SU-DHL-6 (cell line): ENCODE results near the gene RPUSD4.
"Not testable (repeated sequence)": the region's sequence is repeated elsewhere in the genome, so short reads cannot be mapped to it uniquely, and the experiment has no call there.

Experiments
- H2AFZ ChIP-seq: fragments of 200-600 bp; sonication (generic); 2 replicates; pipeline ENCODE4 v1.6.1; 2014; ENCODE audit warnings: low read depth, mild to moderate bottlenecking, moderate library complexity, mixed read lengths, antibody characterized with exemption, low read length; ENCODE audit not compliant: severe bottlenecking
- H3F3A ChIP-seq: fragments of 200-600 bp; shearing (Covaris generic); 2 replicates; pipeline ENCODE4 v1.6.0; 2016; ENCODE audit warnings: antibody characterized with exemption, mild to moderate bottlenecking; ENCODE audit not compliant: insufficient read depth
- H3K27ac ChIP-seq: fragments of 200-600 bp; sonication (generic); 2 replicates; pipeline ENCODE4 v1.5.1; 2016; ENCODE audit warnings: low read depth, mild to moderate bottlenecking, low read length, moderate library complexity, mixed read lengths
- H3K27me3 ChIP-seq: fragments of 200-600 bp; sonication (generic), shearing (Covaris generic); 2 replicates; pipeline ENCODE4 v1.6.0; 2014; ENCODE audit warnings: mild to moderate bottlenecking, low read length
- H3K36me3 ChIP-seq: fragments of 200-600 bp; sonication (generic); 2 replicates; pipeline ENCODE4 v1.6.1; 2014; ENCODE audit warnings: mild to moderate bottlenecking, low read length, mixed read lengths
- H3K4me2 ChIP-seq: fragments of 300-600, 200-600 bp; shearing (Covaris generic), sonication (generic); 2 replicates; pipeline ENCODE4 v1.6.0; 2014; ENCODE audit warnings: low read length, low read depth, mild to moderate bottlenecking; ENCODE audit not compliant: poor library complexity, severe bottlenecking
- H3K4me3 ChIP-seq: fragments of 200-600 bp; sonication (generic); 2 replicates; pipeline ENCODE4 v1.5.1; 2014; ENCODE audit warnings: antibody characterized with exemption, low read length, mild to moderate bottlenecking, mixed read lengths; ENCODE audit not compliant: insufficient read depth, poor library complexity, severe bottlenecking
- H3K79me2 ChIP-seq: fragments of 200-600 bp; sonication (generic); 2 replicates; pipeline ENCODE4 v1.6.1; 2014; ENCODE audit warnings: mild to moderate bottlenecking, low read length, moderate library complexity; ENCODE audit not compliant: insufficient read depth
- H3K9ac ChIP-seq: fragments of 200-600 bp; sonication (generic); 2 replicates; pipeline ENCODE4 v1.7.0; 2014; ENCODE audit warnings: mild to moderate bottlenecking, low read length
- H3K9me2 ChIP-seq: fragments of 200-600 bp; sonication (generic); replicated peaks from 2 replicates; pipeline ENCODE4 v1.6.1; 2014; ENCODE audit warnings: low read length; ENCODE audit not compliant: insufficient read depth
- H3K9me3 ChIP-seq: fragments of 200-600 bp; sonication (generic); 2 replicates; pipeline ENCODE4 v1.6.1; 2014; ENCODE audit warnings: low read length, mixed read lengths; ENCODE audit not compliant: insufficient read depth
- H4K20me1 ChIP-seq: fragments of 200-600 bp; sonication (generic); 2 replicates; pipeline ENCODE4 v1.6.1; 2014; ENCODE audit warnings: low read depth, mild to moderate bottlenecking, antibody characterized with exemption, low read length, moderate library complexity, mixed read lengths
- CTCF ChIP-seq: fragments of 200-600 bp; sonication (generic); IDR thresholded peaks from one replicate; pipeline ENCODE4 v1.5.1; 2017; ENCODE audit warnings: antibody characterized with exemption, mild to moderate bottlenecking, low read length, moderate library complexity; ENCODE audit not compliant: insufficient read depth, poor library complexity, severe bottlenecking
- EZH2phosphoT487 ChIP-seq: fragments of 200-600 bp; sonication (generic), shearing (Covaris generic); conservative IDR thresholded peaks from 2 replicates; pipeline ENCODE4 v1.6.1; 2018; ENCODE audit warnings: mild to moderate bottlenecking, antibody characterized with exemption, low read length, moderate library complexity, mixed read lengths

Gene RPUSD4

GRCh38 chr11:126256216-126256615 lies 44.8 kb upstream of the RPUSD4 start:
- Histone ChIP-seq H3K36me3 (no peaks in the 10 kb centered on the region), H3K27ac (no peak overlapping the region), H3K4me2 (no peak overlapping the region), H3K9me2 (no peaks in the 10 kb centered on the region), H3K79me2 (no peaks in the 10 kb centered on the region), H3K9me3 (no peaks in the 10 kb centered on the region), H2AFZ (no peak overlapping the region), H3K27me3 (no peaks in the 10 kb centered on the region), H3F3A (no peaks in the 10 kb centered on the region), H3K9ac (no peak overlapping the region), H4K20me1 (no peaks in the 10 kb centered on the region), H3K4me3 (no peak overlapping the region)
- no peak for TF ChIP-seq EZH2phosphoT487
- TF ChIP-seq CTCF: no peak

GRCh38 chr11:126255507-126255906 lies 44.1 kb upstream of the RPUSD4 start:
- H4K20me1 ChIP-seq, H3K27me3 ChIP-seq, H3K36me3 ChIP-seq, H2AFZ ChIP-seq, H3F3A ChIP-seq, H3K79me2 ChIP-seq, H3K9ac ChIP-seq, H3K4me2 ChIP-seq, H3K9me2 ChIP-seq, H3K27ac ChIP-seq, H3K4me3 ChIP-seq, H3K9me3 ChIP-seq: not testable (repeated sequence)

- Histone ChIP-seq H3K27ac (no peak overlapping the region), H3F3A (no peaks in the 10 kb centered on the region), H3K9ac (no peak overlapping the region), H3K27me3 (no peaks in the 10 kb centered on the region), H3K79me2 (no peaks in the 10 kb centered on the region), H4K20me1 (no peaks in the 10 kb centered on the region), H3K4me2 (no peak overlapping the region), H2AFZ (no peak overlapping the region), H3K9me2 (no peaks in the 10 kb centered on the region), H3K36me3 (no peaks in the 10 kb centered on the region), H3K4me3 (no peak overlapping the region), H3K9me3 (no peaks in the 10 kb centered on the region)
- no peak for TF ChIP-seq EZH2phosphoT487
- TF ChIP-seq CTCF: no peak
Measured at GRCh38 chr11:126254819-126255218, 43.4 kb upstream of the RPUSD4 start.

GRCh38 chr11:126253265-126253664 lies 41.8 kb upstream of the RPUSD4 start:
- no peak overlapping the region for H3K27ac ChIP-seq
- H3F3A ChIP-seq: no peaks in the 10 kb centered on the region
- H3K9me3 ChIP-seq: no peaks in the 10 kb centered on the region
- H3K4me3 ChIP-seq: no peak overlapping the region
- TF ChIP-seq EZH2phosphoT487: no peak
- H3K79me2 ChIP-seq: no peaks in the 10 kb centered on the region
- H3K9me2 ChIP-seq: no peaks in the 10 kb centered on the region
- no peak overlapping the region for H3K4me2 ChIP-seq
- H3K36me3 ChIP-seq: no peaks in the 10 kb centered on the region
- no peaks in the 10 kb centered on the region for H4K20me1 ChIP-seq
- H2AFZ ChIP-seq: no peak overlapping the region
- no peaks in the 10 kb centered on the region for H3K27me3 ChIP-seq
- no peak overlapping the region for H3K9ac ChIP-seq
